ENCODE measurements around the gene IDI1.
"Not testable (repeated sequence)": the region's sequence is repeated elsewhere in the genome, so short reads cannot be mapped to it uniquely, and the experiment has no call there.

The IDI1 gene

DNA sequence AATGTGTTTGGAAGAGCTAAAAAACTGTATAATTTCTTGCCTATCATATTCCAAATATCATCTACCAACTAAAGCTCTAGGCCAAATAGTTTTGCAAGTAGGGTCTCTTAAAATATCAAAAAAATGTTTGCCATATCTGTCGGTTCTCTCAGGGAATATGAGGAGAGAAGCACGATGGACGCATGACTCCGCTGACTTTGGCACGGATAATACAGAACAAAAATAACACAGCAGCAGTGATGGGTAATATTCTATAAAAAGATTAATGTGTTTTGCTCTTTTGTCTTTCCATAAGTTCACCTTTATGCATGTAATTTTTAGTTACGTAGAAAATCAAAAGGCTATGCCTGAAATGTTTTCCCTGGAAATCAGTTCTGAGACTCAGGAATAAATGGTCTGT, 22.3 kb downstream of the IDI1 start:
- DNase-seq: no peak

DNA sequence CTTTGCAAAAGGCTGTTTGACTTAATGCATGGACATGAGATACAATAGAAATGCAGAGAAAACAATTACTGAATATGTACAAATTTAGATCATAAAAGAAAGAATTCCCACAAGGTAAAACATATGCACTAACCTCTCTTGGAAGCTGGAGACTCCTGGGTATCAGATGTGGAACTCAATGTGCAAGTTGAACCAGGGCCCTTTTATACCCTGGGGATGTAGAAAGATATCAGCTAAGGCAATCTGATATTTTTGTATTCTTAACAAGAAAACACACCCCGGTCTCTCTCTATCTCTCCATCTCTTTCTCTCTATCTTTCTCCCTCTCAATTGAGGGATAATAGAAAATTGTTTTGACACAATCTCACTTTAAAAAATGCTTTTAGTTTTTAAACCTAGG, 23.2 kb downstream of the IDI1 start, which contains the start of gene IDI2:
Gene IDI2 (minus strand): TSS at position 177 of the 400 bp plus-strand sequence. CDS start 1,136 bp downstream, outside the sequence.
- DNase-seq: no peak

DNA sequence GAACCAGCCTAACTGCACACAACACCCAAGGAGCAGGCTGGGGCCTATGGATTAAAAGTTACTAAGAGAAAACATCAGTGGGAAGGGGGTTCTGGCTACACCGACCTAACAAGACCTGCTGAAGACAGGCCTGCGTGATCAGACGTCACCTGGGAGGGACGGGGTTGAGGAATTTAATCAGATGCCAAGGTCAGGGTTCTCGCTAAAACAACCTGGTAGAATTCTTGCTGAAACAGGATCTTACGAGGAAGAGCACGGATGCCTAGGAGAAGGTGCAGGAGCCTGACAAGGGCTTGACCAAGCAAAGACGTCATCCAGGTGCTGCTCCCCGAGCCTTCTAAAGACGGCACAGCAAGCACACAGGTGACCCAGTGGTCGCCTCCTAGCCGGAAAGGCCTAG, 24.8 kb downstream of the IDI1 start:
- DNase-seq: no peak

DNA sequence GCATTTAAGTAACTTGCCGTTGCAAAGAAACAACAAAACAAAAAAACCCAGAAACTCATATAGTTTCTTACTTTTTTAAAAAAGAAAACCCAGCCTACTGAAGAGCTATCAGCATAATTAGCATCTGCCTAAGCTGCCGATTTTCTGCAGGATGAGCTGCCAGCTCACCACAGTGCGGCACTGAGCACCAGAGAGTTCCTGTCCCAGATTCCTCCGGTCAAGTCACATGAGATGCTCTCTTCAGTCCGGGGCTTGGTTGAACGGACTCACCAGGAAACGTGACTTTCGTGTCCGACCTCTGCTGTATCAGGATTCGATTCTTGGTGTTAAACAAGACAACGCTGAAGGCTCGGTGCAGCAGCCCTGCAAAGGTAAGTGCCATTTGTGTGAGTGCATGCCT, 26.5 kb downstream of the IDI1 start:
- no peak for DNase-seq

DNA sequence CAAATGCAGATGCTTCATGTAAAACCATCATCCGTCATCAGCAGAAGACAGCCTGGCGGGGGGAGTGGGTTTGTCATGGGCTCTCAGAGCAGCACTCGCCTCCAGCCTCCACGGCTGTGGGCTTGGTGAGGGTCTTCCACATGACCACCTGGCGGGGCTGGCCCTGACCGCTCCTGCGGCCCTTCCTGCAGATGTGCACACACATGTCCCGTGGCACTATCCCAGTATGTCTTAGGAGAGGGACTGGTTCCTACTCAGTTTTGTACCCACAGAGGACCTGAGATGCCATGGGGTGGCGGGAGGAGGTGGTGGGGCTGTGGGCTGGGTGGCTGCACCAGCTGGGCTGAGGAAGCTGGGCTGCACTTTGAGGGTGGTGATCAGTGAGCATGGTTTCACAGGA, 28.0 kb downstream of the IDI1 start:
- DNase-seq: no peak

DNA sequence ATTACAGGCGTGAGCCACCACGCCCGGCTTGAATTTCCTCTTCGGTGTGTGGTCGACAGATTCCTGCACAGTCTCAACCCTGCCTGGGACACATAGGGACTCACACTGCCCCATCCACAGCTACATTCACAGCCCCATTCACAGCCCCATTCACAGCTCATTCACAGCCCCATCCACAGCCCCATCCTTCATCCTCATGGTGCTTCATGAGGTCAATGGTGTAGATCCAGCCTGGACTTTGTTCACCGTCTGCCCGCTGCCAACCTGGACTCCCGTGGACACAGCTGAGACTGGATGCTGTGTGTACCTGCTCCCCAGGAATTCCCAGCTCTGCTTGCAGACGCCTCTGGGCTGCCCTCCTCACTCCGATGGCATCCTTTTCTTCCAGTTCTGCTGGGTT, 28.5 kb downstream of the IDI1 start:
- DNase-seq: no peak

DNA sequence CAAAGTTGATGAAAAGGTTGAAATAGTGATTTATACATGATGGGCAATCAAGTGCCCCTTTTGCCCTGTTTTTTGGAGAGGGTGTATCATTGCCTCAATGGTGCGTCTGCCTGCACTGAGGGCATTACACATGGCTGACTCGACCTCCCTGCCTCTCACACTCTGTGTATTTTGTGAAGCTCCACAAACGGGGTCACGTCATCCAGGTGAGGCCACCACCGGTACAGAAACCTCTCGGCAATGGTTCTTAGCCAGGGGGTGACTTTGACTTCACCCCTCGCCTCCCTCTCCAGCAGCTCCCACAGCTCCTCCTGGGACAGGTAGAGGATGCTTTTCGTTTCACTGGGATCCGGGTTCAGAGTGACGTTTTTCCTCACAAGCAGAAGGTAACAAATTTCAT, 29.6 kb downstream of the IDI1 start:
- DNase-seq: no peak

DNA sequence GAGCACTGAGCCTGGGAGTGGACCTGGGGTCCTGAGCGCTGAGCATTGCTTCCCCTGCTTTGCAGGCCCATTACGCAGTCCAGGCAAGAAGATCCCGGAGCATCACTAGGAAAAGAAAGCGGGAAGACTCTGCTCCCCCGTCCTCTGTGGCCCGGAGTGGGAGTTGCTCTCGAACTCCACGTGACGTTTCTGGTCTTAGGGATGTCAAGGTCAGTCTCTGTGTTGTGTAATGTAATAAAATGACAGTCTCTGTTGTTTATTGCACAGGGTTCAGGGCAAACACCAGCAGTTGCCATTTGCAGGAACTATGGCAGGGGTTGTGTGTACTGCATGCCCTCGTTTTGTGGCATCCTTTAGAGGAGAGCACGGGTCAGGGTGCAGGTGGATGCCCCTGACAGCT, 33.2 kb downstream of the IDI1 start:
- DNase-seq: no peak

DNA sequence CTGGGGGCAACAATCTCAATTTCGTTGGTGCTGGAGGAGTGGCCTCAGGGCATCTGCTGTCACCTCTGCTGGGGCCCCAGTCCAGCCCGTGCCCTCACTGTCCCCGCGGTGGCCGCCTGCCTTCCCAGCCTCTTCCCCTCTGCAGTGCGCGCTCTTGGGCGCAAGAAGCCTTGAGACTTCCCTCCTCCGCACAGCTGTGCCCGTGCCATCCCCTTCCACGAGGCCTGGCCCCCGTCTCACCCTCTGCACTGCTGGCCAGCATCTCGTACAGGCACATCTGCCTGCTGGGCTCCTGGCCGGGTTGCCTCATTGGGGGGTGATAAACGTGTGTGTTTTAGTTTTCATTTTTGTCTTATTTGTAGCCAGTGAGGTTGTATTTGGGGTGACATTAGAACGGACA, 37.2 kb downstream of the IDI1 start:
- DNase-seq: no peak

DNA sequence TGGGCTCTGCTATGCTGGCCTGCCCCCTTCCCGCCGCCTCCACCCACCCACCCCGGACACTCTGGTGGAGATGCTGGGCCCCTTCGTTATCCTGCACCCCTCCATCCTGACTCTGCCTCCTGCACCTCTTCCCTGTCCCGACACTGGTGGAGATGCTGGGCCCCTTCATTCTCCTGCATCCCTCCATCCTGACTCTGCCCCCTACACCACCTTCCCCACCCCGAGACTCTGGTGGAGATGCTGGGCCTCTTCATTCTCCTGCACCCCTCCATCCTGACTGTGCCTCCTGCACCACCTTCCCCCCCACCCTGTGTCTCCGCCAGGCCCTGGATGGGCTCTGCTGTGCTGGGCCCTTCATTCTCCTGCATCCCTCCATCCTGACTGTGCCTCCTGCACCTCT, 38.2 kb downstream of the IDI1 start:
- no peak for DNase-seq

DNA sequence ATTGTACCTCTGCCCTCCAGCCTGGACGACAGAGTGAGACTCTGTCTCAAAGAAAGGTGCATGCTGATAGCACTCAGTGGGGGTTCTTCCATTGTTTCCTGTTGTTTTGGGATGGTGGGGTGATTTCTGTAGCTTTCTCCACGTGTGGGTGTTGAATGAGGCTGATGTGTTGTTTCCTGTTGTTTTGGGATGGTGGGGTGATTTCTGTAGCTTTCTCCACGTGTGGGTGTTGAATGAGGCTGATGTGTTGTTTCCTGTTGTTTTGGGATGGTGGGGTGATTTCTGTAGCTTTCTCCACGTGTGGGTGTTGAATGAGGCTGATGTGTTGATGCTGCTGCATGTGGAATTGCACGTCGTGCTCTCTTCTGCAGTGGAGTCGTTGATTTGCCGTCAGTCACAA, 39.0 kb downstream of the IDI1 start:
- not testable (repeated sequence) for DNase-seq

DNA sequence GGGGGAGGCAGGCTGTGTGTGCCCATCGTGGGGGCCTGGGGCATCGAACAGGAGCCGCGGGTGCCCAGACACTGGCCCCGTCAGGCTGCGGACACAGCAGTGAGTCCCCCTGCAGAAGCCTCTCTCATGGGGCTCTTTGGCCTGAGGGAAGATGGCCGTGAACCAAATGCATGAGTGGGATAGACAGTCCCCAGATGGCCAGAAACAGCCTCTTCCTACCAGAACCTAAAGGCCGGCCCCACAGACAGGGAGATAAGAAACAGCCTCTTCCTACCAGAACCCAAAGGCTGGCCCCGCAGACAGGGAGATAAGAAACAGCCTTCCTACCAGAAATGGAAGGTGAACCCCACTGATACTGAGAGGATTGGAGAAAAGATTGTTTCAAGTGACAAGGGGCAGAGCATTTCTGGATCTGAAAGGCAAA, 39.8 kb downstream of the IDI1 start:
- DNase-seq: no peak

DNA sequence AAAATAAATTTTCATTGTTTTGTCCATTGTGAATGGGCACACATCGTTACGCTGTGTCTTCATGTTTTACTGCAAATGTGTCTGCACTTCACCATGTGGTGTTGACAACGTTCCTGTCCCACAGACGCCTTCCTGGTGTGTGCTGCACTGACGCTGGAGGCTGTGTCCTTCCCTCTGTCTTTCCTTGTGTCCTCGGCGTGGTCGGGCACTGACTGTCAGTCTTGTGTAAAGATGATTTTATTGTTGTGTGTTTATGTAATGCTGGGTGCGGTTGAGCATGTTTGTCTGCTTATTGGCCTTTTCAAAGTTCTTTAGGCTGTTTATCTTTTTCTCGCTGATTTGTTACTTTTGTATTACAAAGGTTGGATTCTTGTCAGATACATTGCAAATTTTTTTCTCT, 41.3 kb downstream of the IDI1 start:
- DNase-seq: no peak

DNA sequence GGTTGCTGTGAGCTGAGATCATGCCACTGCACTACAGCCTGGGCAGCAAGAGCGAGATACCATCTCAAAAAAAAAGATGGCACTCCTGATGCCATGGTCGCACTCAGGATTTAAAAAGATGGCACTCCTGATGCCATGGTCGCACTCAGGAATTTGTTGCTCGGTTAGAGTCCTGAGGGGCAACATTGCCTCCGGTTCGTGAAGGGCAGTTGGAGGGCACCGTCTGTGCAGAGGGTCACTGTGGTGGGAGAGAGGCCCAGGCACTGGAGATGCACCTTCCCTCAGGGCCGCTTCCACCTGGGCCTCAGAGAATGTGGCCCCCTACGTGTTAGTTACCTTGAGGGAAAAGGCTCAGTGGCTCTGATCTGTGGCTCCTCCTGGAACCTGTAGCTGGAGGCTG, 42.3 kb downstream of the IDI1 start:
- no peak for DNase-seq

DNA sequence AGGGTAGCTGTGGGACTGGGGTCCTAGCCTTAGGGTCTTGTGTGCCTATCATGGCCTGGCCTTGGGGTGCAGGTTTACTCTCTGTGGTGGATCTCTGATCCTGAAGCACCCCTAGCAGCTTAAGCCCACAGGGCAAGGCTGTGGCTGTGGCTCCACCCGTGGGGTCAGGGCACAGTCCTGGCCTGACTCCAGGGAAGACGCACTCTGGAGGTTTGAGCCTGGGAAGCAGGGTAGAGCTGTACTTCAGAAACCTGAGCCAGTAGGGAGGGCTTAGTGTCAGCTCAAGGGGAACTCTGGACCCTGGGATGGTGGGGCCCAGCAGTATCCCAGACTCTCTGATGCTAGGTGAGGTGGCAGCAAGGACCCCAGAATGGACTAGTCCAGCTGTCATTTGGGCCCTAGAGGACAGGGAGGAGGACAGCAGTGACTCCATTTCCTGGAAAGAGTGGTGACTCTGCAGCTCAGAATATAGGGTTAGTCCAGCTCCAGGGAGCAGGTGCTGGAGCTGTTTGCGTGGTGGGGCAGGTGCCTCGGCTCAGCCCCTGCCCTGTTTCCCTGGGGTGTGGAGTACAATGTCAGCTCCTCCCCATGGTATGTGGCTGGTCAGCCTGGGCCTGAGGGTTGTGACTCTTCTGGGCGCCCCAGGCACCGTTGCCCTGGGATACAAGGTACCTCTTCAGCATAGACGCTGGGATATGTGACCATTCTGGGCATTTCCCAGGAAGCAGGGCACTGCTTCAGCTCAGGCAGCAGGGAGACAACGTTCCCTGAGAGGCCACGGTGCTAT, 44.8 kb downstream of the IDI1 start:
- DNase-seq: no peak

DNA sequence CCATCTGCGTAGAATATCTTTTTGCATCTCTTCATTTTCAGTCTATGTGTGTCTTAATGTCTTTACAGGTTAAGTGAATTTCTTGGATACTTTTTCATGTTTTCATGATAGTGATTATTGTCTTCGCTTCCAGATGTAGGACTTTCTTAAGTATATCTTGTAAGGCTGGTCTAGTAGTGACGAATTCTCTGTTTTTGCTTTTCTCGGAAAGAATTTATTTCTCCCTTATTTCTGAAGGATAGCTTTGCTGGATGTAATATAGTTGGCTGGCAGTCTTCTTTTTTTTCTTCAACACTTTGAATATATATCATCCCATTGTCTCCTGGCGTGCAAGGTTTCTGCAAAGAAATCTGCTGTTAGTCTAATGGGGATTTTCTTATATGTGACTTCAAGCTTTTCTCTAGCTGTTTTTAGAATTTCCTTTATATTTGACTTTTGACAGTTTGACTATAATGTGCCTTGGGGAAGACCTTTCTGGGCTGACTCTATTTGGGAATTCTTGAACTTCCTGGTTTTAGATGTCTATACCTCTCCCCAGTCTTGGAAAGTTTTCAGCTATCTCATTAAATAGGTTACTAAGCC, 46.4 kb downstream of the IDI1 start:
- no peak for DNase-seq

DNA sequence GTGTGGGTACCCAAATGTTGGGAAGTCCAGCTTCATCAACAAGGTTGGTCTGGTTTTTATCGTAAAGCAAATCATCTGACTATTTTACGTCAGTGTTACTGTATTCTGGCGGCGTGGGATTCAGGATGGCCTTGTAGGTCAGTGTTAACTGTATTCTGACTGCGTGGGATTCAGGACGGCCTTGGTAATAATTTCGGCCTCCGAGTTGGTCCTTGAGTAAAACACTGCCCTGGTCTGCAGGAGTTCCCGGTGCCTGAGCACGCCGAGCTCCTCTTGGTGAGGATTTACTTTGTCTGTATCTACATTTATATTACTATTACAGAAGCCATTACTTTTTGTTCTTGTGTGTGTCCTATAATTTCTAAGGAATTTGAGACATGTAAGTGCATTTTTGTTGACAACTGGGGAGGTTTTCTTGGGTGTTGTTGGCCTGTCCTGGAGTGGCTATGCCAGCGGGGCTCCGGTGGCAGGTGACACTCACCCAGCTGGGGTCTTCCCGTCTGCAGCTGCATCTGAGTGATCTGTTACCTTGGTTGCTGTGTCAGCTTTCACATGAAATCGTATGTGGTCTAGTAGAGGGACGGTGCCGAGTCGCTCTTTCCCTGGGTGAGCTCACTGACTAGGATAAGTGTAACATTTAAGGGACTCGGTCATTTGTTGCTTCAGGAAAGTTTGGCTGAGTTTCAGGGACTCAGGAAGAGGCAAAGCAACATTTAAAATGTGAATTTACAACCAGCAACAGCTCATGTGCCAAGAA, 51.5 kb downstream of the IDI1 start:
- no peak for DNase-seq

DNA sequence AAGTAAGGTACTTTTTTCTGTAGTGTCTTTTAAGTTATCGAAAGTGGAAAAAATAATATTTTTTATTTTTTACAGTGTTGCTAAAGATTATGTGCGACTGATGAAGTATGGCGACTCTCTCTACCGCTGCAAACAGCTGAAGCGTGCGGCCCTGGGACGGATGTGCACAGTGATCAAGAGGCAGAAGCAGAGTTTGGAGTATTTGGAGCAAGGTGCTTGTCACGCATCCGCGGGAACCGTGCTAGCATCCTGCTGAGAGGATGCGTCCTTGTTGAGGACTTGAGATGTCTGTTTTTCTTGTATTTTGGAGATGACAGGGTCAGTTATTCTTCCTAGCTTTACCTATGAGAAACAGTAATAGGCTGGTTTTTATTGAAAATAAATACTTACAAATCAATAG, 52.9 kb downstream of the IDI1 start:
- DNase-seq: no peak

DNA sequence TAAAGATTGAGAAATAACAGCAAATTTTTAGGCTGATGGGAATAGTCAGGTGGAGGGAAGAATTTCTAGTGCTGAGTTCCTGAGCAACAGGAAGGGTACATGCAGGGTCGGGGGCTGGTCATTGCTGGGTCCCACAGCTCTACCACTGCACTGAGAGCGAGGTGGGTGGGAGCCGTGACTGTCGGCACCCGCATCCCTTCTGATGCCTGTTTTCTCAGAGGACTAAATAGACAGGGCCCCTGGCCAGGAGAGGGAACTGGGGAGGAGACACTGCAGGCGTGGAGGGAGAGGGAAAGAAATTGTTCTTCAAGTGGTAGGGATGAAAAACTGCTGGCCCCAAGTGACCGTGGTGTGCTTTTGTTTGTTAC, 53.4 kb downstream of the IDI1 start:
- no peak for DNase-seq

DNA sequence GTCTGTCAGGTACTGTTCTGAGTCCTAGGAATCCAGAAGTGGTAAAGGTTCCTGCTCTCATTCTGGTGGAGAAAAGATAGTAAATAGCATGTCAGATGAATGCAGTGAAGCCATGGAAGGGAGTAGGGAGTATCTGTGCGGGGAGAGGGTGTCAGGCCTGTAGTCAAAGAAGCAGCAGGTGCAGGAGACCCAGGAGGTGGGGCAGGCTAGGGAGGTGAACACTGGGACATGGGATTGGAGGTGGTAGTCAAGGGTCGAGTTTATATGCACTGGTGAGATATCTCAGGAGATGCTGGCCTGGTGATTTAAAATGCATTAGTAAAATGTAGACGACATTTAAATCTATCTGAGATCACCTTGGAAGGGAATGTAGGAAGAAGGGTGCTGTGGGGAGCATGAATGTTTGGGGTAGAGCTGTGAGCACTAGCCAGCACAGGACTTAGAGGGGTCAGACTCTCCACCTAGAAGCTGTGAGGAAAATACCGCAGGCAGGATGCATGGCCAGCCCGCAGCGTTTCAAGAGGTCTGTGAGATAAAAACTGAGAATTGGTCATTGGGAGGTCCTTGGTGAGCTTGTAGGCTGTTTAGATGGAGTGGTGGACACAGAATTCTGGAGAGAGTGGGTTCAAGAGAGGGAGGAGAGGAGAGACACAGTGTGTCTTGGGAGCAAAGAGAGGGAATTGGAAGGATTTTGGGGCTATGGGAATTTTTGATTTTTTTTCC, 53.9 kb downstream of the IDI1 start:
- DNase-seq: no peak

DNA sequence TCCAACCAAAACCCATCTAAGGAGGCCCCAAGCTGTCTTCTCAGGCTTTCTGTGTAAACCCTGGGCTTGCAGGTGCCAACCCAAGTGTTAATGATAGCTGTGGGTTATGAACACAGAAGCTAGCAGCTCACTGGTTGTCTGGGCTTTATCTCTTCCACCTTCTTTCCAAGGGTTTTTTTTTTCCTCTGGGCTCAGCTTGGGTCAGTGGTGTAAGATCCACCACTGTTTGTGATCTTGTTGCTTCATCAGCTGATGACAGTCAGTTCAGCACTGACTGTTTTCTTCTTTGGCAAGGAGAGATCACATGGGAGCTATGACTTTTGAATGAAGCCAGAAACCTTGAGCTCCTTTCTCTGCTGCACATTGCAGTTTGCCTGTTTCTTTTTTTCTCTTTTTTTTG, 56.0 kb downstream of the IDI1 start:
- DNase-seq: no peak

DNA sequence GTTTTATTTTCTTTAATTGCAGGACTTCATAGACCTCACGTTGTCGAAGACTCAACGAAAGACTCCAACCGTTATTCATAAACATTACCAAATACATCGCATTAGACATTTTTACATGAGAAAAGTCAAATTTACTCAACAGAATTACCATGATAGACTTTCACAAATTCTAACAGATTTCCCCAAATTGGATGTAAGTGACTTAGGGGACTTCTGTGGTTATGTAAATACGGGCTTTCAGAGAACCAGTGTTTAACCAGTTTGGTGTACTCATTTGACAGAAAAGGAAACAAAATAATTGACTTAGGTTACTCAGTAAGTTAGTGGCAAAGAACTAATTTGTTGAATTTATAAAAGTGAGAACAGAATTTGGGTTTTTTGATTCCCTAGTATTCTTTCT, 56.5 kb downstream of the IDI1 start:
- DNase-seq: no peak

DNA sequence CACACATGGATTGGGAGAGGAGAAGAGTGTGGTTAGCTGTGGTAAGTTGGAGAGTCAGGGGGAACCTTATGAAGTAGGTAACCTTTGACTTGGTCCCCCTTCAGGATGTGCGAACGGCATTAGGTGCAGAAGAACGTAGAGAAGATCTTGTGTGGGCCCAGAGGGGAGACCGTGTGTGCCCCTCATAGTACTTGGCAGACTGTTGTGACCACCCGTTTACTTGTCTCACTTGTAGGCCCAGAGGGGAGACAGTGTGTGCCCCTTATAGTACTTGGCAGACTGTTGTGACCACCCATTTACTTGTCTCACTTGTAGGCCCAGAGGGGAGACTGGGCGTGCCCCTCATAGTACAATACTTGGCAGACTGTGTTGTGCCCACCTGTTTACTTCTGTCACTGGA, 58.1 kb downstream of the IDI1 start:
- no peak for DNase-seq
